Erythroblast (primary cell): ENCODE measurements around the gene PACS1.

Experiments
- DNase-seq, 2 experiments: peaks; one replicate each; lab custom pipeline; 2025; lab: John Stamatoyannopoulos, UW
- GATA1 ChIP-seq: IDR thresholded peaks from 2 replicates; pipeline ENCODE4 v1.6.1; 2011; ENCODE audit warnings: low read depth, mild to moderate bottlenecking, control low read depth, low read length, moderate library complexity
- POLR2A ChIP-seq: IDR thresholded peaks from 2 replicates; pipeline ENCODE4 v1.6.1; 2011; ENCODE audit warnings: mild to moderate bottlenecking, low read length

PACS1 gene

GRCh38 chr11:66194391-66194790, 124.3 kb downstream of the PACS1 start:
- no peak for DNase-seq
- TF ChIP-seq POLR2A (no peak), GATA1 (no peak)

- peak in 1 of 2 experiments; percentile 9 for DNase-seq
- no peak for TF ChIP-seq GATA1
- peak; percentile 19 for TF ChIP-seq POLR2A
Measured at GRCh38 chr11:66195867-66196266, 125.8 kb downstream of the PACS1 start.

- no peak for DNase-seq
- TF ChIP-seq GATA1 (no peak), POLR2A (no peak)
Measured at GRCh38 chr11:66203847-66204246, 133.8 kb downstream of the PACS1 start.

GRCh38 chr11:66204412-66204811, 134.3 kb downstream of the PACS1 start:
- TF ChIP-seq POLR2A (no peak), GATA1 (no peak)
- DNase-seq = no peak

- TF ChIP-seq GATA1 (no peak), POLR2A (no peak)
- DNase-seq = no peak
Measured at GRCh38 chr11:66207816-66208215, 137.7 kb downstream of the PACS1 start.

- no peak for DNase-seq
- TF ChIP-seq POLR2A (no peak), GATA1 (no peak)
Measured at GRCh38 chr11:66211100-66211499, 141.0 kb downstream of the PACS1 start.

GRCh38 chr11:66216911-66217310, 146.8 kb downstream of the PACS1 start:
- TF ChIP-seq GATA1 = no peak
- TF ChIP-seq POLR2A = no peak
- DNase-seq = peak; percentile 10 to 39

- DNase-seq = no peak
- no peak for TF ChIP-seq POLR2A
- TF ChIP-seq GATA1 = no peak
Measured at GRCh38 chr11:66218036-66218435, 148.0 kb downstream of the PACS1 start.

- no peak for TF ChIP-seq GATA1
- no peak for TF ChIP-seq POLR2A
- DNase-seq = no peak
Measured at GRCh38 chr11:66218846-66219620, 149.0 kb downstream of the PACS1 start.

- no peak for TF ChIP-seq POLR2A
- no peak for TF ChIP-seq GATA1
- no peak for DNase-seq
Measured at GRCh38 chr11:66219846-66220565, 149.9 kb downstream of the PACS1 start.

GRCh38 chr11:66220566-66220935, 150.5 kb downstream of the PACS1 start:
- DNase-seq = no peak
- TF ChIP-seq POLR2A (no peak), GATA1 (no peak)

- DNase-seq = no peak
- TF ChIP-seq POLR2A = no peak
- no peak for TF ChIP-seq GATA1
Measured at GRCh38 chr11:66221012-66221411, 150.9 kb downstream of the PACS1 start.

- TF ChIP-seq GATA1 = no peak
- TF ChIP-seq POLR2A = no peak
Measured at GRCh38 chr11:66221726-66222236, 151.7 kb downstream of the PACS1 start.

More at GRCh38 chr11:66221726-66222236, 151.7 kb downstream of the PACS1 start:
- DNase-seq = peak in 1 of 2 experiments; percentile 20
